Epithelial cell of proximal tubule (primary cell): ENCODE results near the gene SLC51A. TPM values are rescaled to one million over a fixed set of nuclear protein-coding genes. Genes with fewer than 3 reads are reported as not detected.

Experiments used
- DNase-seq: peaks from one replicate; pipeline ENCODE4 v3.0.0-alpha.2; 2011; ENCODE audit warnings: low read depth
- H3K4me3 ChIP-seq: 2 replicates; pipeline ENCODE4 v1.5.1; 2011; ENCODE audit warnings: low read depth, mild to moderate bottlenecking, low read length
- CTCF ChIP-seq: conservative IDR thresholded peaks from 2 replicates; pipeline ENCODE4 v1.5.1; 2012; ENCODE audit warnings: low read depth, mild to moderate bottlenecking, low read length
- total RNA-seq: library from RNA; depleted of rRNA; stranded (reverse); fragments of >200 nt; gene quantifications from 2 replicates; pipeline ENCODE4 v1.2.3, GENCODE V29; 2015

Gene SLC51A
- total RNA-seq, 1 donor from 2014 or later, result 0.12 TPM

GRCh38 chr3:196219194-196219969 is 3.0 kb downstream of the SLC51A start:
- TF ChIP-seq CTCF, result no peak
- no peak for DNase-seq
- H3K4me3 ChIP-seq, result no peak overlapping the region

- H3K4me3 ChIP-seq, result no peak overlapping the region
- TF ChIP-seq CTCF, result no peak
- DNase-seq, result no peak
Observed at GRCh38 chr3:196219970-196220311, 3.6 kb downstream of the SLC51A start.

GRCh38 chr3:196220587-196220986 is 4.3 kb downstream of the SLC51A start:
- H3K4me3 ChIP-seq, result no peak overlapping the region
- TF ChIP-seq CTCF, result no peak
- DNase-seq, result no peak

GRCh38 chr3:196220991-196221390 is 4.7 kb downstream of the SLC51A start:
- TF ChIP-seq CTCF, result no peak
- H3K4me3 ChIP-seq, result no peak overlapping the region
- DNase-seq, result no peak

- no peak for TF ChIP-seq CTCF
- no peak for DNase-seq
- no peak overlapping the region for H3K4me3 ChIP-seq
Observed at GRCh38 chr3:196222876-196223595, 6.7 kb downstream of the SLC51A start.

GRCh38 chr3:196225086-196225485 is 8.8 kb downstream of the SLC51A start:
- TF ChIP-seq CTCF, result no peak
- H3K4me3 ChIP-seq, result no peak overlapping the region
- DNase-seq, result no peak

GRCh38 chr3:196225763-196226364 is 9.5 kb downstream of the SLC51A start:
- no peak overlapping the region for H3K4me3 ChIP-seq
- no peak for TF ChIP-seq CTCF
- DNase-seq, result no peak
